Stomach (tissue), 9 donors: ENCODE results near the gene CDC42BPG. TPM values are rescaled to one million over a fixed set of nuclear protein-coding genes. Genes with fewer than 3 reads are reported as not detected.

ENCODE experiments used
- DNase-seq, 2 donors: peaks; one replicate each; pipeline versions ENCODE4 v3.0.0 to v3.0.0-alpha.2; 2013 to 2019
- H3K27ac ChIP-seq, 5 donors: fragments of 200-600 bp in 4 of 5; sonication (generic) in 4 of 5; one replicate each; pipeline ENCODE4 v1.5.1; 2013 to 2019; ENCODE audit warnings: mild to moderate bottlenecking in 1 of 5, moderate library complexity in 1 of 5
- H3K27me3 ChIP-seq, 3 donors: fragments of 200-600 bp; sonication (generic); one replicate each; pipeline ENCODE4 v1.5.1; 2017 to 2019; ENCODE audit warnings: mixed run types in 1 of 3
- H3K36me3 ChIP-seq, 4 donors: fragments of 200-600 bp; sonication (generic); 1 replicate in 3 of 4; 2 replicates in 1 of 4; pipeline ENCODE4 v1.5.1; 2016 to 2019
- H3K4me1 ChIP-seq, 4 donors: fragments of 200-600 bp; sonication (generic); one replicate each; pipeline ENCODE4 v1.5.1; 2016 to 2019
- H3K4me3 ChIP-seq, 4 donors: fragments of 200-600 bp; sonication (generic) in 3 of 4; one replicate each; pipeline ENCODE4 v1.5.1; 2016 to 2019; ENCODE audit warnings: mild to moderate bottlenecking in 1 of 4
- H3K9me3 ChIP-seq, 4 donors: fragments of 200-600 bp; sonication (generic); one replicate each; pipeline ENCODE4 v1.5.1; 2016 to 2019
- EP300 ChIP-seq: sonication (generic); formaldehyde crosslinking; IDR thresholded peaks from one replicate; pipeline ENCODE4 v1.6.1; 2017; ENCODE audit warnings: antibody characterized with exemption
- POLR2A ChIP-seq, 4 donors: fragments of 450-650 bp; IDR thresholded peaks; one replicate each; pipeline ENCODE4 v1.6.1; 2016; ENCODE audit warnings: antibody characterized with exemption in 4 of 4, control low read depth in 2 of 4, mild to moderate bottlenecking in 1 of 4, moderate library complexity in 1 of 4
- POLR2AphosphoS5 ChIP-seq, 3 donors: sonication (generic); formaldehyde crosslinking; IDR thresholded peaks; one replicate each; pipeline ENCODE4 v1.6.1; 2016; ENCODE audit warnings: antibody characterized with exemption in 3 of 3
- WGBS, 5 donors: extraction: QIAGEN DNeasy Blood & Tissue Kit in 3 of 5; methylation state at CpG; one replicate each; pipeline versions ENCODE4 v1.1.5 to v1.1.7; 2013 to 2018; 5-methylcytosine and 5-hydroxymethylcytosine counted together
- intact Hi-C: fragments of 100-400 bp; cut with DNase I; formaldehyde crosslinking; loops from one replicate; pipeline ENCODE4 v1.15.1; 2023; ENCODE audit warnings: low total_unique reads
- polyA plus RNA-seq, 3 donors: library from polyadenylated mRNA; stranded (reverse); fragments of 200-250 nt; gene quantifications; one replicate each; pipeline ENCODE4 v1.2.3, GENCODE V29; 2013
- total RNA-seq, 5 donors: library from RNA; depleted of rRNA; stranded (reverse); fragments of >200 nt; gene quantifications; one replicate each; pipeline versions ENCODE4 v1.1.0 to v1.2.3, GENCODE V29; 2014 to 2016
- TF ChIP-seq, protein P1 (sequence below), 7 experiments: fragments of 450-650 bp in 4 of 7; fragments of 200-600 bp in 3 of 7; sonication (generic) in 3 of 7; IDR thresholded peaks; one replicate each; pipeline ENCODE4 v1.5.1; 2016 to 2019; ENCODE audit warnings: antibody characterized with exemption in 7 of 7, control low read depth in 2 of 7, mild to moderate bottlenecking in 1 of 7
- donor health status: healthy with polysubstance abuse.
- donor health status: Bipolar disorder and iron deficiency.
- donor health status: healthy.

CDC42BPG gene
- total and polyA plus RNA-seq, 8 donors = 8.9 to 66.5 (median 26.2) TPM

DNA sequence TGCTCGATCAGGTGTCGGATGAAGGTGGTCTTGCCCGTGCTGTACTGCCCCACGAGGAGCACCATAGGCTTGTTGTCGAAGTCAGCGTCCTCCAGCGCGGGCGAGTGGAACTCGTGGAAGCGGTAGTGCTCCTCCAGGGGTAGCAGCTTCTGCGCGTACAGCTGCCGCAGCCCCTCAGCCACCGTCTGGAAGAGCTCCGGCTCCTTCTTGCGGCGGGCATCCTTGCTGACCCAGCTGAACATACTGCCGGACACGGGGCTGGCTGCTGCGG is 33.7 kb upstream of the CDC42BPG start:
- DNase-seq = no peak
- Histone ChIP-seq H3K4me3 (peak overlapping the region; percentile 79 to 98 (median 92)), H3K27me3 (no peaks in the 10 kb centered on the region), H3K27ac (peak overlapping the region; percentile 90 to 94 (median 93)), H3K36me3 (peaks cover 8 to 18% (median 14%) of the 10 kb centered on the region in 4 donors), H3K4me1 (peaks cover 34 to 74% (median 72%) of the 10 kb centered on the region in 4 donors), H3K9me3 (no peaks in the 10 kb centered on the region)
- 0 to 1% (median 0%) methylated on average over 7 to 21 of the region's 21 CpGs for WGBS, 5 donors
- intact Hi-C loops = no loop called here
- TF ChIP-seq EP300 (no peak), POLR2AphosphoS5 (IDR thresholded peaks at IDR 0.05) (no peak), POLR2A (IDR thresholded peaks at IDR 0.05) (no peak)
- TF ChIP-seq, protein P1, sequence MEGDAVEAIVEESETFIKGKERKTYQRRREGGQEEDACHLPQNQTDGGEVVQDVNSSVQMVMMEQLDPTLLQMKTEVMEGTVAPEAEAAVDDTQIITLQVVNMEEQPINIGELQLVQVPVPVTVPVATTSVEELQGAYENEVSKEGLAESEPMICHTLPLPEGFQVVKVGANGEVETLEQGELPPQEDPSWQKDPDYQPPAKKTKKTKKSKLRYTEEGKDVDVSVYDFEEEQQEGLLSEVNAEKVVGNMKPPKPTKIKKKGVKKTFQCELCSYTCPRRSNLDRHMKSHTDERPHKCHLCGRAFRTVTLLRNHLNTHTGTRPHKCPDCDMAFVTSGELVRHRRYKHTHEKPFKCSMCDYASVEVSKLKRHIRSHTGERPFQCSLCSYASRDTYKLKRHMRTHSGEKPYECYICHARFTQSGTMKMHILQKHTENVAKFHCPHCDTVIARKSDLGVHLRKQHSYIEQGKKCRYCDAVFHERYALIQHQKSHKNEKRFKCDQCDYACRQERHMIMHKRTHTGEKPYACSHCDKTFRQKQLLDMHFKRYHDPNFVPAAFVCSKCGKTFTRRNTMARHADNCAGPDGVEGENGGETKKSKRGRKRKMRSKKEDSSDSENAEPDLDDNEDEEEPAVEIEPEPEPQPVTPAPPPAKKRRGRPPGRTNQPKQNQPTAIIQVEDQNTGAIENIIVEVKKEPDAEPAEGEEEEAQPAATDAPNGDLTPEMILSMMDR (IDR thresholded peaks at IDR 0.05) = no peak

DNA sequence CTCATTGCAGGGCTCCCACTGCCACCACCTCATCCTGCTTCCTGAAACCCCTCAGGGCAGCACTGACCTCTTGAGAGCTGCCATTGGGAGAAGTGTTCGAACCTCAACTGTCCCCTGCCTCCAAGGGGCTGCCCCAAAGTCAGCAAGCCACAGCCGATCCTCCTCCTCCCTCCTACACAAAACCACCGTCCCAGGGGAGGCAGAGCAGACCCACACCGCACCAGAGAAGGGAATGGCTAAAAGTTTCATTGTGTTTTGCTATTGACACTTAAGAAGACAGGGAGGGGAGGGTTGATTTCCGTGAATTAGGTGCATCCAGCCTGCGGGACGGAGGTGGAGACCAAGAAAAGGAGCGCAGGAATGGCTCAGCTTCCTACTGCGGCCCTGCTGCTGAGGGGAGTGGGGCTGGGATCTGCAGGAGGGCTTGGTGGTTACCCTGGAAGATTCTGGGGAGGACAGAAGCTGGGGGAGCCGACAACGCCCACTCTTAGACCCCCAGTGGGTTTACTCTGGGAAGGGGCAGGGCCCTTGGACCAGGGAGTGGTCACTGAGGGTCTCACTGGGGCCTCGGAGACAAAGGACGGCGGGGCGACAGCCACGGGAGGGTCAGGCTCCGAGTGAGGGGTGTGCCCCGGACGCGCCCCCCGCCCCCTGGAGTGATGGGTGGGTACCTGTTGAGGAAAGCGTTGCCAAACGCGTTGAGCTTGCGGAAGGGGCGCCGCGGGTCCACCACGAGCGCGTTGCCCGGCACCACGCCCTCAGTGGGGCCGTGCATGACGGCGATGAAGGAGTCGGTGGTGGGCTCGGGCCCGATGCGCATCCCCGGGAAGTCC is 33.2 kb upstream of the CDC42BPG start:
- Histone ChIP-seq H3K27ac (peak overlapping the region; percentile 90 to 94 (median 93)), H3K4me1 (peaks cover 38 to 80% (median 77%) of the 10 kb centered on the region in 4 donors), H3K4me3 (peak overlapping the region; percentile 79 to 98 (median 92)), H3K36me3 (peaks cover 13 to 24% (median 20%) of the 10 kb centered on the region in 4 donors), H3K9me3 (no peaks in the 10 kb centered on the region), H3K27me3 (no peaks in the 10 kb centered on the region)
- intact Hi-C loops = no loop called here
- DNase-seq = no peak
- TF ChIP-seq EP300 = no peak
- TF ChIP-seq, protein P1 (IDR thresholded peaks at IDR 0.05) = no peak
- TF ChIP-seq POLR2A (IDR thresholded peaks at IDR 0.05) = no peak
- TF ChIP-seq POLR2AphosphoS5 (IDR thresholded peaks at IDR 0.05) = no peak
- WGBS, 5 donors = 0 to 1% (median 1%) methylated on average over 9 to 41 of the region's 41 CpGs

DNA sequence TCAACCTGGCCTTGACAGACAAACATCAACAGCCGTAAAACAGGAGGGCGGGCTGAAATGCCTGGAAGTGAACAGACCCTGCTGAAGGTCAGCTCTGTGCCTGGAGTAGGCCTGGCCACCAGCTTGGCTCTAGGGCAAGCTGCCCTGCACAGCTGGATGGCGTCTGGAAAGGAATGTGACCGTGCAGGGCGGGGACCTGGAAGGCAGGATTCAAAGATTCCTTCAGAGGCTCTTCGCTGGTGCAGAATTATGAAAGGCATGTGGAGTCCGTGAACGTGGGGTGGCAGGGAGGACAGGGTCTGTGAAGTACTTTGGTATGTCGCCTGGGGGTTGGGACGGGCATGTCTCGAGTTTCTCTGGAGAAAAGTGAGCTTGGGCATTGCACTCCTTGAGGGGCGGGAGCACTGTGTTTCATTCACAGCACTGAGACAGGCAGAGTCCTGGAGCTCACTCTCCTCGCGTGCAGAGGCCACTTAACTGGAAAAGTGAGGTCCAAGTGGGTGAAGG is 32.4 kb upstream of the CDC42BPG start:
- H3K36me3 ChIP-seq = peaks cover 19 to 31% (median 27%) of the 10 kb centered on the region in 4 donors
- intact Hi-C loops = no loop called here
- WGBS, 5 donors = 8 to 24% (median 11%) methylated on average over 14 of the region's 14 CpGs
- peaks cover 46 to 87% (median 85%) of the 10 kb centered on the region in 4 donors for H3K4me1 ChIP-seq
- H3K27ac ChIP-seq = peak overlapping the region; percentile 90 to 94 (median 93)
- H3K9me3 ChIP-seq = no peaks in the 10 kb centered on the region
- peak; percentile 67 to 81 for DNase-seq
- H3K27me3 ChIP-seq = no peaks in the 10 kb centered on the region
- TF ChIP-seq POLR2A (IDR thresholded peaks at IDR 0.05) = no peak
- no peak for TF ChIP-seq EP300
- TF ChIP-seq, protein P1 (IDR thresholded peaks at IDR 0.05) = no peak
- peak in 2 of 3 donors; percentile 35 to 39 for TF ChIP-seq POLR2AphosphoS5 (IDR thresholded peaks at IDR 0.05)
- peak overlapping the region; percentile 79 to 98 (median 92) for H3K4me3 ChIP-seq

DNA sequence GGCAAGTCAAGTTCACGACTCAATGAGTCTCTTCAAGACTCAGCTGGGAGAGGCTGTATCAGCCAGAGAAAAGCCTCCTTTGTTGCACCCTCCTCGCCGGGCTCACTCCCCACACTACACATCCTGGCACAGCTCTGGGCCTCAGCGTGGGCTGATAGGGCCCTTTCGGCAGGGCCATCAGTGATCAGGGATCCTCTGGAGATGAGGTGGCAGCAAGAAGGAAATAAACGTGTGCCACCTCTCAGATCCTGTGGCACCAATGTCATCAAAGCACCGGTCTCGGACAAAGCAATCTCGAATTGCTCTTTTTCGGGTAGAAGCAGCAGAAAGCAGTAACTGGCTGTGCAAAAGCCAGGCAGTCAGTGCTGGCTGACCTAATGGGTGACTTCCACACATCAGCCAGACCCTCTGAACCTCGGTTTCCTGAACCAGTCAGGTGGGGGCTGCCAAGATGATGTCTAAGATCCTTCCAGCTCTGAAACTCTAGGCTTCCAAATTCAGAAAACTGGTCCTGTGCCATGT is 31.8 kb upstream of the CDC42BPG start:
- TF ChIP-seq POLR2AphosphoS5 (IDR thresholded peaks at IDR 0.05) = peak in 1 of 3 donors; percentile 12
- TF ChIP-seq EP300 = no peak
- 20 to 33% (median 26%) methylated on average over 9 to 11 of the region's 11 CpGs for whole genome bisulfite sequencing, 5 donors

More for the DNA sequence above, 31.8 kb upstream of the CDC42BPG start:
- H3K27ac ChIP-seq = peak overlapping the region; percentile 90 to 94 (median 93)
- H3K4me1 ChIP-seq = peaks cover 52 to 92% (median 86%) of the 10 kb centered on the region in 4 donors
- no peak for DNase-seq
- no peaks in the 10 kb centered on the region for H3K27me3 ChIP-seq
- intact Hi-C loops = no loop called here
- H3K4me3 ChIP-seq = peak overlapping the region; percentile 79 to 98 (median 92)
- H3K9me3 ChIP-seq = no peaks in the 10 kb centered on the region
- peaks cover 25 to 37% (median 31%) of the 10 kb centered on the region in 4 donors for H3K36me3 ChIP-seq
